HG02943 (cell line): ENCODE results near the gene OLFM1.

ENCODE experiments used
- ATAC-seq: cut with Tn5 transposase; IDR thresholded peaks from one replicate; pipeline ENCODE4 v1.9.1; 2021; ENCODE audit warnings: mild to moderate bottlenecking, low read depth, moderate library complexity; ENCODE audit not compliant: unreplicated experiment

Gene OLFM1

GRCh38 chr9:135165003-135165711 lies 77.7 kb downstream of the OLFM1 start:
- no peak for ATAC-seq

- ATAC-seq = no peak
Measured at GRCh38 chr9:135165756-135166519, 78.5 kb downstream of the OLFM1 start.

- no peak for ATAC-seq
Measured at GRCh38 chr9:135166565-135166964, 79.1 kb downstream of the OLFM1 start.

- no peak for ATAC-seq
Measured at GRCh38 chr9:135167356-135167755, 79.9 kb downstream of the OLFM1 start.

- ATAC-seq = no peak
Measured at GRCh38 chr9:135167849-135168655, 80.6 kb downstream of the OLFM1 start.

- no peak for ATAC-seq
Measured at GRCh38 chr9:135169709-135170226, 82.3 kb downstream of the OLFM1 start.

- no peak for ATAC-seq
Measured at GRCh38 chr9:135170535-135170934, 83.1 kb downstream of the OLFM1 start.
